Measurements from ENCODE around the gene PCNA. TPM values are rescaled to one million over a fixed set of nuclear protein-coding genes. Genes with fewer than 3 reads are reported as not detected.
A peak's percentile ranks its signal among the peaks of the same experiment; 100 is the strongest.
"Not testable (repeated sequence)": the region's sequence is repeated elsewhere in the genome, so short reads cannot be mapped to it uniquely, and the experiment has no call there.

PCNA gene
- total RNA-seq, 4 donors from 2014 or later: 39.4 to 47.0 (median 43.4) TPM

- intact Hi-C loops (cut with DNase I; ENCODE audit: low total_unique reads): no loop called here
- no peak overlapping the region for H3K4me3 ChIP-seq (ENCODE audit: low read depth, poor library complexity, severe bottlenecking)
- DNase-seq (ENCODE audit: low spot score in 2 of 2): no peak
- 92 to 98% methylated on average over 2 of the region's 2 CpGs for WGBS, 2 donors
- TF ChIP-seq POLR2A (IDR thresholded peaks at IDR 0.05) (no peak), CTCF (IDR thresholded peaks at IDR 0.05) (no peak)
These were observed 15.3 kb downstream of the PCNA start for GRCh38 chr20:5104479-5104878.

GRCh38 chr20:5100684-5101347, 18.9 kb downstream of the PCNA start:
- DNase-seq (ENCODE audit: low spot score in 2 of 2): peak; percentile 67 to 95
- WGBS, 2 donors: 9 to 12% methylated on average over 9 of the region's 9 CpGs
- intact Hi-C loops (cut with DNase I; ENCODE audit: low total_unique reads): no loop called here
- no peak overlapping the region for H3K4me3 ChIP-seq (ENCODE audit: low read depth, poor library complexity, severe bottlenecking)
- TF ChIP-seq POLR2A (IDR thresholded peaks at IDR 0.05): no peak
- TF ChIP-seq CTCF (IDR thresholded peaks at IDR 0.05): no peak

GRCh38 chr20:5099909-5100308, 19.8 kb downstream of the PCNA start:
- WGBS, 2 donors: 89 to 90% methylated on average over 3 of the region's 3 CpGs

GRCh38 chr20:5099009-5099408, 20.7 kb downstream of the PCNA start:
- intact Hi-C loops (cut with DNase I; ENCODE audit: low total_unique reads); DNase-seq (ENCODE audit: low spot score in 2 of 2); H3K4me3 ChIP-seq (ENCODE audit: low read depth, poor library complexity, severe bottlenecking): not testable (repeated sequence)
- 97 to 100% methylated on average over 1 of the region's 1 CpG for WGBS, 2 donors

More at GRCh38 chr20:5099909-5100308, 19.8 kb downstream of the PCNA start:
- intact Hi-C loops (cut with DNase I; ENCODE audit: low total_unique reads); H3K4me3 ChIP-seq (ENCODE audit: low read depth, poor library complexity, severe bottlenecking); DNase-seq (ENCODE audit: low spot score in 2 of 2): not testable (repeated sequence)

GRCh38 chr20:5096463-5096862, 23.3 kb downstream of the PCNA start:
- no peak for DNase-seq (ENCODE audit: low spot score in 2 of 2)
- 88 to 94% methylated on average over 2 of the region's 2 CpGs for WGBS, 2 donors
- no peak overlapping the region for H3K4me3 ChIP-seq (ENCODE audit: low read depth, poor library complexity, severe bottlenecking)
- intact Hi-C loops (cut with DNase I; ENCODE audit: low total_unique reads): no loop called here
- no peak for TF ChIP-seq CTCF (IDR thresholded peaks at IDR 0.05)
- TF ChIP-seq POLR2A (IDR thresholded peaks at IDR 0.05): no peak

GRCh38 chr20:5095931-5096330, 23.8 kb downstream of the PCNA start:
- intact Hi-C loops (cut with DNase I; ENCODE audit: low total_unique reads): no loop called here
- TF ChIP-seq CTCF (IDR thresholded peaks at IDR 0.05) (no peak), POLR2A (IDR thresholded peaks at IDR 0.05) (no peak)

GRCh38 chr20:5095454-5095853, 24.3 kb downstream of the PCNA start:
- H3K4me3 ChIP-seq (ENCODE audit: low read depth, poor library complexity, severe bottlenecking): no peak overlapping the region
- WGBS, 2 donors: 88 to 91% methylated on average over 3 of the region's 3 CpGs
- no peak for TF ChIP-seq POLR2A (IDR thresholded peaks at IDR 0.05)
- TF ChIP-seq CTCF (IDR thresholded peaks at IDR 0.05): no peak
- no peak for DNase-seq (ENCODE audit: low spot score in 2 of 2)
- intact Hi-C loops (cut with DNase I; ENCODE audit: low total_unique reads): no loop called here

More at GRCh38 chr20:5095931-5096330, 23.8 kb downstream of the PCNA start:
- no peak for DNase-seq (ENCODE audit: low spot score in 2 of 2)
- WGBS, 2 donors: 80 to 91% methylated on average over 3 of the region's 3 CpGs
- H3K4me3 ChIP-seq (ENCODE audit: low read depth, poor library complexity, severe bottlenecking): no peak overlapping the region

Measured in lower leg skin (tissue), 4 donors.